ENCODE results near the gene OR14A16.

OR14A16 gene

DNA sequence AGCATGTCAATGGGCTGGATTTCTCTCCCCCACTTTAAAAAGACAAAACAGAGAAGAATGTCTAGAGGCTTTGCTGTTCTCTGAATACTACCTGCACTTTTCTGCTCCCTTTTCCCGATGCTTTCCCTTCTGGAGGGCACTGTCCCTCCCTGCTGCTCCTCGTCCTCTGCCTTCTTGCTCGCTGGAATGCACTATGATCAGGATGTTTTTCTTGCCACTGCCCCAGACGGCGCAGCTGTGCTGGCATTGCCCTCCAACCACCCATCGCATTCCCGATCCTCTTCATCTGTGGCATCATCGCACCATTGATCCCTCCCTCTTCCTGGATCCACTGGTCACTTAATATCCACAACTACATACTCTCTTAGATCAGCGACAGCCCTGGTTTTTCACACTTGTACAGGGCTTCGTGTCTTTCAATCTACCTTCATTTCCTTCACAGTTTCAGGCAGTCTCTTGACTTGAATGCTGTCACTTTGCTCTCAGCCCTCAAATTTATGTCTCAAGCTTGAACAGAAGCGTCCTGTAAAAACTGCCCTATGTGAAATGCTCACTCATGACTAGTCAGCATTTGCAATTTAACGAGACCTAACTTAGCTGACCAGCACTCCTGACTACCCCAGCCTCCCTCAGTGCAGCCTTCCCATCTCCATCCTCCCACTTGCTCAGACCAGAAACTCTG, 21.2 kb upstream of the OR14A16 start:
- DNase-seq (ENCODE audit: low read depth in 1 of 2, low spot score in 1 of 2): no peak
- TF ChIP-seq POLR2AphosphoS5 (IDR thresholded peaks at IDR 0.05; ENCODE audit: low read depth) (no peak), CTCF (IDR thresholded peaks at IDR 0.05; ENCODE audit: insufficient read depth, low read length) (no peak), SPI1 (IDR thresholded peaks at IDR 0.05; ENCODE audit: borderline replicate concordance, low read depth) (no peak), GABPA (IDR thresholded peaks at IDR 0.05; ENCODE audit: low read depth) (no peak)
- TF ChIP-seq, protein P1, sequence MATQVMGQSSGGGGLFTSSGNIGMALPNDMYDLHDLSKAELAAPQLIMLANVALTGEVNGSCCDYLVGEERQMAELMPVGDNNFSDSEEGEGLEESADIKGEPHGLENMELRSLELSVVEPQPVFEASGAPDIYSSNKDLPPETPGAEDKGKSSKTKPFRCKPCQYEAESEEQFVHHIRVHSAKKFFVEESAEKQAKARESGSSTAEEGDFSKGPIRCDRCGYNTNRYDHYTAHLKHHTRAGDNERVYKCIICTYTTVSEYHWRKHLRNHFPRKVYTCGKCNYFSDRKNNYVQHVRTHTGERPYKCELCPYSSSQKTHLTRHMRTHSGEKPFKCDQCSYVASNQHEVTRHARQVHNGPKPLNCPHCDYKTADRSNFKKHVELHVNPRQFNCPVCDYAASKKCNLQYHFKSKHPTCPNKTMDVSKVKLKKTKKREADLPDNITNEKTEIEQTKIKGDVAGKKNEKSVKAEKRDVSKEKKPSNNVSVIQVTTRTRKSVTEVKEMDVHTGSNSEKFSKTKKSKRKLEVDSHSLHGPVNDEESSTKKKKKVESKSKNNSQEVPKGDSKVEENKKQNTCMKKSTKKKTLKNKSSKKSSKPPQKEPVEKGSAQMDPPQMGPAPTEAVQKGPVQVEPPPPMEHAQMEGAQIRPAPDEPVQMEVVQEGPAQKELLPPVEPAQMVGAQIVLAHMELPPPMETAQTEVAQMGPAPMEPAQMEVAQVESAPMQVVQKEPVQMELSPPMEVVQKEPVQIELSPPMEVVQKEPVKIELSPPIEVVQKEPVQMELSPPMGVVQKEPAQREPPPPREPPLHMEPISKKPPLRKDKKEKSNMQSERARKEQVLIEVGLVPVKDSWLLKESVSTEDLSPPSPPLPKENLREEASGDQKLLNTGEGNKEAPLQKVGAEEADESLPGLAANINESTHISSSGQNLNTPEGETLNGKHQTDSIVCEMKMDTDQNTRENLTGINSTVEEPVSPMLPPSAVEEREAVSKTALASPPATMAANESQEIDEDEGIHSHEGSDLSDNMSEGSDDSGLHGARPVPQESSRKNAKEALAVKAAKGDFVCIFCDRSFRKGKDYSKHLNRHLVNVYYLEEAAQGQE (IDR thresholded peaks at IDR 0.05; ENCODE audit: insufficient replicate concordance, low read depth): no peak
- no peak overlapping the region for H3K4me3 ChIP-seq (replicated peaks; ENCODE audit: insufficient read depth, low read length)

GRCh38 chr1:247843411-247843810, 19.5 kb upstream of the OR14A16 start:
- H3K4me3 ChIP-seq (replicated peaks; ENCODE audit: insufficient read depth, low read length): no peak overlapping the region
- H3K27ac ChIP-seq (replicated peaks): no peak overlapping the region
- no peaks in the 10 kb centered on the region for H3K27me3 ChIP-seq (ENCODE audit: insufficient read depth, poor library complexity, severe bottlenecking)
- DNase-seq (ENCODE audit: low read depth in 1 of 2, low spot score in 1 of 2): no peak
- TF ChIP-seq GABPA (IDR thresholded peaks at IDR 0.05; ENCODE audit: low read depth) (no peak), CTCF (IDR thresholded peaks at IDR 0.05; ENCODE audit: insufficient read depth, low read length) (no peak), SPI1 (IDR thresholded peaks at IDR 0.05; ENCODE audit: borderline replicate concordance, low read depth) (no peak), POLR2AphosphoS5 (IDR thresholded peaks at IDR 0.05; ENCODE audit: low read depth) (no peak)
- TF ChIP-seq, protein P1 (IDR thresholded peaks at IDR 0.05; ENCODE audit: insufficient replicate concordance, low read depth): no peak

More for the DNA sequence above, 21.2 kb upstream of the OR14A16 start:
- Histone ChIP-seq H3K27me3 (ENCODE audit: insufficient read depth, poor library complexity, severe bottlenecking) (no peaks in the 10 kb centered on the region), H3K27ac (replicated peaks) (no peak overlapping the region)

GRCh38 chr1:247841796-247842195, 17.9 kb upstream of the OR14A16 start, which contains the start of gene OR11L1:
Gene OR11L1 (minus strand): TSS chr1:247841896. CDS start chr1:247841896, 0 bp downstream.
- DNase-seq (ENCODE audit: low read depth in 1 of 2, low spot score in 1 of 2): no peak
- TF ChIP-seq CTCF (IDR thresholded peaks at IDR 0.05; ENCODE audit: insufficient read depth, low read length) (no peak), GABPA (IDR thresholded peaks at IDR 0.05; ENCODE audit: low read depth) (no peak), SPI1 (IDR thresholded peaks at IDR 0.05; ENCODE audit: borderline replicate concordance, low read depth) (no peak), POLR2AphosphoS5 (IDR thresholded peaks at IDR 0.05; ENCODE audit: low read depth) (no peak)
- TF ChIP-seq, protein P1 (IDR thresholded peaks at IDR 0.05; ENCODE audit: insufficient replicate concordance, low read depth): no peak
- Histone ChIP-seq H3K27ac (replicated peaks) (no peak within 1 kb of the TSS), H3K27me3 (ENCODE audit: insufficient read depth, poor library complexity, severe bottlenecking) (no peaks in the 10 kb centered on the region), H3K4me3 (replicated peaks; ENCODE audit: insufficient read depth, low read length) (no peak within 1 kb of the TSS)
